ENCODE results near the gene CDADC1. TPM values are rescaled to one million over a fixed set of nuclear protein-coding genes. Genes with fewer than 3 reads are reported as not detected.
A peak's percentile ranks its signal among the peaks of the same experiment; 100 is the strongest.

The CDADC1 gene
- total and polyA plus RNA-seq, 11 donors: 2.8 to 10.8 (median 10.2) TPM

DNA sequence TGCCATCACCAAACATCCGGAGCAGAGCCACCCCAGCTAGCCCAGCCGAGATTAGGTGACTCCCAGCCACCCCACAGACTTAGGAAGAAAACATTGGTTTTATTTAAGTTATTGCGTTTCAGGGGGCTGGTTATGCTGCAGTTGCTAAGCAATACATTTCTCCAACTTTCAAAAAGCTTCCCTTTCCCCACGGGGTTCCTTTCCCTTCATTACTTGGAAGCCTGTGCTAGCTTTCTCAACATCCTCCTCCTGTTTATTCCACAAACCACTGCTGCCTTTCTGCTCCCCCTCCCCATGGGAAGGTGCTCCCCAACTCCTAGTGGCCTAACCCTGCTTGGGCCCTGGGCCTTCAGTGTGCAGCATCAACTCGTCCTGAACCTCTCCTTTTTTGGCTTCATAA is 52.6 kb downstream of the CDADC1 start:
- intact Hi-C loops (cut with DNase I): loop anchor here in 9 of 10 donors (2.0 to 10.0 kb wide), 11 partner anchors 135 to 547 kb away; partner anchors contain the start of genes CAB39L (in 2 of the 9), SETDB2 (in 2 of the 9) and PHF11 (in 1 of the 9)
- no peak for DNase-seq
- H3K27me3 ChIP-seq: no peaks in the 10 kb centered on the region
- 72 to 75% (median 74%) methylated on average over 5 of the region's 5 CpGs for WGBS, 4 donors
- no peak overlapping the region for H3K4me3 ChIP-seq
- ATAC-seq: no peak
- H3K36me3 ChIP-seq: peaks cover 0 to 5% (median 0%) of the 10 kb centered on the region in 9 donors
- TF ChIP-seq, protein P1, sequence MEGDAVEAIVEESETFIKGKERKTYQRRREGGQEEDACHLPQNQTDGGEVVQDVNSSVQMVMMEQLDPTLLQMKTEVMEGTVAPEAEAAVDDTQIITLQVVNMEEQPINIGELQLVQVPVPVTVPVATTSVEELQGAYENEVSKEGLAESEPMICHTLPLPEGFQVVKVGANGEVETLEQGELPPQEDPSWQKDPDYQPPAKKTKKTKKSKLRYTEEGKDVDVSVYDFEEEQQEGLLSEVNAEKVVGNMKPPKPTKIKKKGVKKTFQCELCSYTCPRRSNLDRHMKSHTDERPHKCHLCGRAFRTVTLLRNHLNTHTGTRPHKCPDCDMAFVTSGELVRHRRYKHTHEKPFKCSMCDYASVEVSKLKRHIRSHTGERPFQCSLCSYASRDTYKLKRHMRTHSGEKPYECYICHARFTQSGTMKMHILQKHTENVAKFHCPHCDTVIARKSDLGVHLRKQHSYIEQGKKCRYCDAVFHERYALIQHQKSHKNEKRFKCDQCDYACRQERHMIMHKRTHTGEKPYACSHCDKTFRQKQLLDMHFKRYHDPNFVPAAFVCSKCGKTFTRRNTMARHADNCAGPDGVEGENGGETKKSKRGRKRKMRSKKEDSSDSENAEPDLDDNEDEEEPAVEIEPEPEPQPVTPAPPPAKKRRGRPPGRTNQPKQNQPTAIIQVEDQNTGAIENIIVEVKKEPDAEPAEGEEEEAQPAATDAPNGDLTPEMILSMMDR (IDR thresholded peaks at IDR 0.05): no peak
- H3K4me1 ChIP-seq: peaks cover 0 to 28% (median 13%) of the 10 kb centered on the region in 12 donors
- no peak overlapping the region for H3K27ac ChIP-seq
- H3K9me3 ChIP-seq: no peaks in the 10 kb centered on the region

DNA sequence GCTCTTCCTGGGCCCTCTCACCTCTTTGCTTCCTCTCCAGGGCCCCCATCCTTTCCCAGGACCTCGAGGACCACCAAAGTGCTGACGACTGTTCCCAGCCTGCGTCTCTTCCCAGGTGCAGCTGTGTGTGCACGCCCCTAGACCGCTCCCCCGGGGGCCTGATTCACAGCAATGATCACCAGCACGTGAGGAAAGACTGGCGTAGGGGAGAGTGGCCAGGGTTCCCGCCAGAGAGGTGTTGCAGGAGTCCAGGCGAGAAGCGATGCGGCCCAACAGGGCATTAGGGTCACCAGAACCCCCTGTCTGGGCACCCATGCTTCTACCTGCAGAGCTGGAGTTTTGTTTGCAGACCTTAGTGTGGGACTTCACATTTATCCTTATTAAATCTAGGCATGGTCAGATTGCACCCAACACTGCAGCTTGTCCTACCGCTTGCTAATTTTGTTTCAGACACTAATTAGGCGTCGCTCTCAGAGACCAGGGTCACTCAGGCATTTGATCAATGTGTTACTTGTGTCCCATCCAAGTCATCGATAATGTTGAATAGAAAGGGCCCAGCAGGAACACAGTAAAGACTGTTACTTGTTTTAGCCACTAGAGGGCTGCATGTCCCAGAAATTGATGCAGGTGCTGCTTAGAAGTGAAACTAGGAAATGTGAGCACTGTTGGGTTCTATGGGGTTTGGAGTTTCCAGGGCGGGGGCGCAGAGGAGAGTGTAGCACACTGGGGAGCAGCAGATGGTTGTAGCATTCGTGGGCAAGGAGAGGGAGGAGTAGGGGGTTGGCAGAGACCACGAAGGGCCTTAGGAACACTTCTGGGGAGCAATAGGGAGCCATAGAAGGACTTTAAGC is 53.2 kb downstream of the CDADC1 start:
- Histone ChIP-seq H3K27me3 (no peaks in the 10 kb centered on the region), H3K9me3 (no peaks in the 10 kb centered on the region), H3K36me3 (peaks cover 0 to under 1% (median 0%) of the 10 kb centered on the region in 9 donors), H3K4me3 (peak overlapping the region in 9 of 12 donors; percentile 27 to 44 (median 33)), H3K4me1 (peaks cover 0 to 28% (median 13%) of the 10 kb centered on the region in 12 donors), H3K27ac (peak overlapping the region in 3 of 12 donors; percentile 15 to 60 (median 24))
- TF ChIP-seq, protein P1 (IDR thresholded peaks at IDR 0.05): peak; percentile 75 to 91 (median 86)
- no peak for TF ChIP-seq POLR2A (IDR thresholded peaks at IDR 0.05)
- 42 to 47% (median 45%) methylated on average over 20 of the region's 20 CpGs for WGBS, 4 donors
- ATAC-seq (peak; percentile 54 to 77 (median 72)), DNase-seq (peak; percentile 40 to 65 (median 57))
- intact Hi-C loops (cut with DNase I): loop anchor here in 9 of 10 donors (1.0 to 10.0 kb wide), 12 partner anchors 134 to 546 kb away; partner anchors contain the start of genes CAB39L (in 2 of the 9), SETDB2 (in 2 of the 9) and PHF11 (in 1 of the 9)

DNA sequence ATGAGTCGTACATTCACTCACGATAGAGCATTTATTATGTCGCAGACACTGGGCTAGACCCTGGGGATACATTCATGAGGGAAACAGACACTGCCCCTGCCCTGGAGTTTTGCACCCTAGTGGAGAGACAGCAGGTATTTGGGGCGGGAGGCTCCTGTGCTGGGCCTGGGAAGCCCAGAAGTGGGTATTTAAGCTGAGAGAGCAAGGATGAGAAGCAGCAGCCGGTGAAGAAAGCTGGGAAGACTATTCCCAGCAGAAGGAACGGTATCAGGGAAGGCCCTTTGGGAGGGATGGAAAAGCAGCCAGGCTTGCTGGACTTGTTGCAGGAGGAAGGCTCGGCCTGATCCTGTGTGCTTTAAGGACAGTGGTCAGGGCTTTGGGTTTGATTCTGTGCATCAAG is 54.5 kb downstream of the CDADC1 start:
- intact Hi-C loops (cut with DNase I): loop anchor here in 8 of 10 donors (2.0 to 10.0 kb wide), 9 partner anchors 133 to 545 kb away; partner anchors contain the start of genes CAB39L (in 2 of the 8), SETDB2 (in 2 of the 8) and PHF11 (in 1 of the 8)
- H3K27me3 ChIP-seq: no peaks in the 10 kb centered on the region
- WGBS, 4 donors: 67 to 85% (median 78%) methylated on average over 7 of the region's 7 CpGs

More for the DNA sequence above, 54.5 kb downstream of the CDADC1 start:
- DNase-seq: no peak
- Histone ChIP-seq H3K9me3 (no peaks in the 10 kb centered on the region), H3K27ac (peak overlapping the region in 3 of 12 donors; percentile 17 to 48 (median 29)), H3K4me1 (peaks cover 0 to 28% (median 14%) of the 10 kb centered on the region in 12 donors), H3K4me3 (no peak overlapping the region), H3K36me3 (no peaks in the 10 kb centered on the region)
- ATAC-seq: no peak
- TF ChIP-seq, protein P1 (IDR thresholded peaks at IDR 0.05): no peak
- no peak for TF ChIP-seq POLR2A (IDR thresholded peaks at IDR 0.05)
